Left kidney (tissue), 8 donors: Measurements from ENCODE around the gene TMEM174. TPM values are rescaled to one million over a fixed set of nuclear protein-coding genes. Genes with fewer than 3 reads are reported as not detected.
A peak's percentile ranks its signal among the peaks of the same experiment; 100 is the strongest.

Source experiments
- DNase-seq: peaks from one replicate; pipeline ENCODE4 v3.0.0-alpha.2; 2013
- long read RNA-seq, 8 donors: transcript quantifications; one replicate each; lab custom pipeline, GENCODE V29; 2026
- polyA plus RNA-seq: library from polyadenylated mRNA; unstranded; fragments of 120-200 nt; gene quantifications from one replicate; pipeline ENCODE4 v1.2.1, GENCODE V29; 2013; ENCODE audit not compliant: insufficient read length

TMEM174 gene, protein sequence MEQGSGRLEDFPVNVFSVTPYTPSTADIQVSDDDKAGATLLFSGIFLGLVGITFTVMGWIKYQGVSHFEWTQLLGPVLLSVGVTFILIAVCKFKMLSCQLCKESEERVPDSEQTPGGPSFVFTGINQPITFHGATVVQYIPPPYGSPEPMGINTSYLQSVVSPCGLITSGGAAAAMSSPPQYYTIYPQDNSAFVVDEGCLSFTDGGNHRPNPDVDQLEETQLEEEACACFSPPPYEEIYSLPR
- polyA plus RNA-seq, result 20.1 TPM
- long read RNA-seq, donor 1, transcript TMEM174-201 (2 exons, 1,759 nt), result major isoform, 11 of 18 reads
- long read RNA-seq, donor 1, partial matches to known transcripts, result 7 of 18 reads
- long read RNA-seq, donor 1, other reads (novel, unspliced or antisense), result 0 of 18 reads
- long read RNA-seq, donor 2, transcript TMEM174-201 (2 exons, 1,759 nt), result major isoform, 15 of 15 reads
- long read RNA-seq, donor 2, partial matches to known transcripts, result 0 of 15 reads
- long read RNA-seq, donor 2, other reads (novel, unspliced or antisense), result 0 of 15 reads
- long read RNA-seq, donor 3, transcript TMEM174-201 (2 exons, 1,759 nt), result major isoform, 13 of 25 reads
- long read RNA-seq, donor 3, partial matches to known transcripts, result 12 of 25 reads
- long read RNA-seq, donor 3, other reads (novel, unspliced or antisense), result 0 of 25 reads
- long read RNA-seq, donor 4, partial matches to known transcripts, result 0 of 2 reads
- long read RNA-seq, donor 4, other reads (novel, unspliced or antisense), result 0 of 2 reads
- long read RNA-seq, donor 5, transcript TMEM174-201 (2 exons, 1,759 nt), result major isoform, 11 of 33 reads
- long read RNA-seq, donor 5, partial matches to known transcripts, result 22 of 33 reads
- long read RNA-seq, donor 5, other reads (novel, unspliced or antisense), result 0 of 33 reads
- long read RNA-seq, donor 6, transcript TMEM174-201 (2 exons, 1,759 nt), result major isoform, 12 of 31 reads
- long read RNA-seq, donor 6, partial matches to known transcripts, result 19 of 31 reads
- long read RNA-seq, donor 6, other reads (novel, unspliced or antisense), result 0 of 31 reads
- long read RNA-seq, donor 7, transcript TMEM174-201 (2 exons, 1,759 nt), result major isoform, 17 of 27 reads
- long read RNA-seq, donor 7, partial matches to known transcripts, result 10 of 27 reads
- long read RNA-seq, donor 7, other reads (novel, unspliced or antisense), result 0 of 27 reads
- long read RNA-seq, donor 8, transcript TMEM174-201 (2 exons, 1,759 nt), result major isoform, 8 of 8 reads
- long read RNA-seq, donor 8, partial matches to known transcripts, result 0 of 8 reads
- long read RNA-seq, donor 8, other reads (novel, unspliced or antisense), result 0 of 8 reads

DNA sequence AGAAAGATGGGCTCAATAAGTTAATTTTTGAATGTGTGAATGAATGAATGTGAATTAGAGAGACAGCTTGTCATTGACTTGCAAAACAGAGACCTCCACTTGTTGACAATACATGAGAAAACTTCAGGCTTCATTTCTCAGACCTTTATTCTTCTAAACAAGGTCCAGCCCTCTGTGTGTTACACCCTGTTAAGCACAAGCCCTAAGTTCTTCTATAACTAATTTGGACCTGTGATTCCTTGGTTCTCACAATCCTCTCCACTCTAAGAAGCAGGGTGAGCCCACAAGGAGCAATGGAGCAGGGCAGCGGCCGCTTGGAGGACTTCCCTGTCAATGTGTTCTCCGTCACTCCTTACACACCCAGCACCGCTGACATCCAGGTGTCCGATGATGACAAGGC is at the start of gene TMEM174:
Gene TMEM174 (plus strand): TSS at position 243 of the 400 bp plus-strand sequence. CDS start 51 bp downstream, at position 294.
- DNase-seq, result no peak

DNA sequence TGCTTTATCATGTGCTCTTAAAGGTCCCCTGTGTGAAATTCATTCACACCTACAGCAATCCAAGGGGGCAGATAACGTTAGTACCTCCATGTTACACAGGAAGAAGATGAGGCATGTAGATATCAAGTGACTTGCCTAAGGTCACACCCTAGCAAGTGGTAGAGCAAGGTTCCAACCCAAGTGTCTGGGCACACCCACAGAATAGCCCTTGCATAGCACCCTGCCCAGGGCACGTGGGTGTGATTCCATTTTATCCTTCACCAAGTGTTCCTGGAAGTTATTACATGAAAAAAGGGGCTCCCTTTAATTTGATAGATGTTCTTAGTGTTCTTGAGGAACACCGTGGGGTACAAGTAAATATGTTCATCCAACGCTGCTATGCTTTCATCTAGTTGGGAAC is 47.7 kb upstream of the TMEM174 start:
- no peak for DNase-seq

DNA sequence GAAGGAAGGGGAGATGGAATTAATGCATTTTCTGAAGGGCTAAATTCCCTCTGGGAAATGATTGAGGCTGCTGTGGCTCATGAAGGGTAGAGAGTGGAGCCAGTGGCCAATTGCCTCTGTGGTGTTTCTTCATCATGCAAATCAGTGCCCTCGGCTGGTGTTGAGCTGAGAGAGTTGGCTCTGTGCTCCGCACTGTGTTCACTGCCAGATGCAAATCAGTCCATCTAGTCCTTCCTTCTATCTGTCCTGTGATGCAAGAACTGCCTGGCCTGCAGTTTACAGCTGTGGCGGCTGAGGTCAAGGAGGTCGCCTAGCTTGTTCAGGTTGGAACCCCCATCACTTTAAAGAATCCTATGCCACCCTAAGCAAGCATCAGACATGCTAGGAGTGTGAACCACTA is 46.6 kb upstream of the TMEM174 start:
- DNase-seq, result no peak

DNA sequence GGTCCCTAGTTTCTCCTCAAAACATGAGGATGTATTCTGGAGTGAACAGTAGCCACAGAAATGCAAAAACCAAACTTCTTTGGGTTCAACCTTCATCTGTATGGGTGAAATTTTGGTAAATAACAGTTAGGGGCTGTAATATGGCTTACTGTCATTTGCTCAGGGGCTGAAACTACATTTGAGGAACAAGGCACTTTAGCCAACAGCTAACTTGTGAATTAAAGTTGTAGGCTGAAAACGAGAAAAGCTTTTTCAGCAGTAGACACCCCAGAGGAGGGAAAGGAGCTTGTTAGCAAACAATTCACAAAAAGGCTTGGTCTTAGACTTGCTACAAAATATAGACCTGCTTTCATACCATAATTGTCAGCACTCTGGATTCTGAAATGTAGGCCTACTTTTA is 46.0 kb upstream of the TMEM174 start:
- no peak for DNase-seq

DNA sequence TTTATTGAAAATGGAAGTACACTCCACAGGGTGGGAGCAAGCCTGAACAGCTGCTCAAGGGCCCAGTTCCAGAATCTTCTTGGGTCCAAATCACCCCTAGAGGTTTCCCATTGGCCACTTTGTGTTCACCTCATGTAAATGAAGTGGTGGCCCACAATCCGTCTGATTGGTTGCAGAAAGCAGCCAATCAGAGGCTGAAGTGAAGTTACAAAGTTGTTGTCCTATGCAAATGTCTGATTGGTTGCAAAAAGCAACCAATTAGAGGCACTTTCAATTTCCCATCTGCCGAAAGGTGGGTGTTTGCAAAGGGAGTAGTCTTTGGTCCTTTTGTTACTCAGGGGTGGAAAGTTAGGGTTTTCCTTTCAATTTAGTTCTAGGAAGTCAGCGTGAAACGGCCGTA is 43.9 kb upstream of the TMEM174 start:
- DNase-seq, result no peak

DNA sequence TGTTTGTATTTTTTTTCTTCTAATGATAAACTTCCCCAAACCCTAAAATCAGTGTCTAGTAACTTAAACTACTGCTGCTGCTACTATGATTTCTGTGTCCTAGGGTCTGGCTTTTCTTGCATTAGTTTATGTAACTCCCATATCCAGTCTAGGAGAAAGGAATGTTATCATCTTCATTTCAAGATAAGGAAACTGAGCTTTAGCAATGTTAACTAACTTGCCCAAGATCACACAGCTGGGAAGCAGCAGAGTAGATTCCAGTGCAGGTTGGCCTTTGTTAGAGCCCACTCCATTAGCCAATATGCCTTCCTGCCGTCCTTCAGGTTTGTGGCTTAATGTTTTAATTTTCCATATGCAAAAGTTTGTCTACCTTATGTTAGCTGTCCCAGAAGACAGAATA is 42.2 kb upstream of the TMEM174 start:
- DNase-seq, result no peak

DNA sequence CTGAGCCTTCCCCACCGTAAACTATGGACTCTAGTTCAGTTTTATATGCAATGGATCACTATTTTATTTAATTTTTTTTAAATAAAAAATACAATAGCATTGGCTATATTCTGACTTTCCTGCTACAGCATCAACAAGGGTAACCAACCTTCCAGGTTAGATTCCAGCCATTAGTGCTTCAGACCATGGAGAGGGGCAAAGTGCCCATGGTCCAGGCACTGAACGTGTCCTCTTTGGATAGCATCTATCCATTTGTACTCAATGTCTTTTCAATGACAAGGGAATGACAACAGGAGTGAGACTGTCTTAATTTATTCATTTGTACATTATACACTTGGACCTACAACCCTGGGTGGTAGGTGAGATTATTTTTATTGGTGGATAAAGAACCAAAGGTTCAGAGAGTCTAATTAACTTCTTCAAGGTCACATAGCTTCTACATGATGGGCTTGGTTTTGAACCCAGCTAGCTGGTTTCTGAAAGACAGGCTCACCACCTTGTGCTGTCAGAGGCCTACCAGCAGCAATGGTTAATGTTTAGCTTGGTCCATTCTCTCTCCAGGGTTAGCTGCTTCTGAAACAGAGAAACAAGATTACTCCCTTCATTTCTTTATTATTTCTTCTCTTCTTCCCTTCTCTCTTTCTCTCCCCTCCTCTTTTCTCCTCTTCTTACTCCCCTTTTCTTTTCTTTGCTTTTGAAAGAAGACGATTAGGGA is 41.1 kb upstream of the TMEM174 start:
- no peak for DNase-seq

DNA sequence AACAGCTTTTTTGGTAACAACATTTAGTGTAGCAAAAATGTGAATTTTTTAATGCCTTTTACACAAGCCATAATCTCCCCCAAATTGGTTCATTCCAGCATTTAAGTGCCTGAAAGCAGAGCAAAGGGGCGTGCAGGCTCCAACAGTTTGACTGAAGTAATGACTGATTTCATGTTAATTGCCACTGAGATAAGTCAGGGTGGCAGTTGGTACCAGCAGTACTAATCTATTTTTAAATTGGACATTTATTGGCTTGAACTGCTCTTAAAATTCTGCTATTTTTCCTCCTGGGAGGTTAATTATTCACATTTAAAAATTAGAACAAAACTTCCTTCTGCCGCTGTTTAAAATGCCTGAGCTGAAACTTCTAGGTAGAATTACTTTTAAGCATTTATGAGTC is 40.2 kb upstream of the TMEM174 start:
- DNase-seq, result no peak

DNA sequence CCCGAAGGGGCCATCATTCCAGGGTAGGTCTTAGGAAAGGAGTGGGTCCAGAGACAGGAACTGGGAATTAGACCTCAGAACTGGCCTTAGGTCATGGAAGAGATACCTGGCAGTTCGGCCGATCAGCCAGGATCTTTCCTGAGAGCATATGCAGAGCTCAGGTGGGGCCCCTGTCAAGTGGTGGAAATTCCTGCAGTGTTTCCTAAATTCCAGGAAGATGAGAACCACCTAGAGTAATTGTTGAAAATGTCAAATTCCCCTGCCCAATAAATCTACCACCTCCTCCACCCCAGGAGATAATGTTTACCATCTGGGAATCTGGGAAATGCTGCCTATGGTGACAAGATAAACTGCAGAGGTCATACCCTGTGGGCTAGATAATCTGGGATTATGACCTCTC is 38.0 kb upstream of the TMEM174 start:
- DNase-seq, result no peak

DNA sequence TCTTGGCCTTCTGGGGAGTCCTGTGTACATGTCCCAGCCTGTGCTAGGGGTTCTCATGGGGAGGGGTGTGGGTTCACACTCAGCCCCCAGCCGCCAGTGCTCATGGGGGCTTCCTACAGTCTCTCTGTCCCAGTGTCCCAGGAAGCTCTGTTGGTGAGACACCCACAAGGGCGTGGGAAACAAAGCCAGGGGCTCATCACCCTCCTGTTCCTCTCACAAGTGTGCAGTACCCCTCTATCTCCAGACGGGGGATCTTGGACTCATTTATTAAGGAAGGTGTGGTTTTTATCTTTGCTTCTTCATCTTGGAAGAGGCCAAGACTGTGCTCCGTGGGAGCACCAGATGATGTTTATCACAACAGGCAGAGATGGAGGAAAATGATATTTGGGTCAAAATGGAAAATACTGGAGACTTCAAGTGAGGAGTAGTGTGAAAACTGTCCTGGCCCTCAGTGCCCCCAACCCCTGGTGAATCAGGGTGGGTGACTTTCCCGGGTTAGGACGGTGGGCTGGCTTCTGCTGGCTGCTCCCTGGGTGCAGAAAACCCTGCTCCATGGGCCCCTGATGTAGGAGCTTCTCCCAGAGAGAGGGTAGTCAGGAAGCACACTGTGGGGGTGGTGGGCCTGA is 37.5 kb upstream of the TMEM174 start:
- DNase-seq, result no peak

DNA sequence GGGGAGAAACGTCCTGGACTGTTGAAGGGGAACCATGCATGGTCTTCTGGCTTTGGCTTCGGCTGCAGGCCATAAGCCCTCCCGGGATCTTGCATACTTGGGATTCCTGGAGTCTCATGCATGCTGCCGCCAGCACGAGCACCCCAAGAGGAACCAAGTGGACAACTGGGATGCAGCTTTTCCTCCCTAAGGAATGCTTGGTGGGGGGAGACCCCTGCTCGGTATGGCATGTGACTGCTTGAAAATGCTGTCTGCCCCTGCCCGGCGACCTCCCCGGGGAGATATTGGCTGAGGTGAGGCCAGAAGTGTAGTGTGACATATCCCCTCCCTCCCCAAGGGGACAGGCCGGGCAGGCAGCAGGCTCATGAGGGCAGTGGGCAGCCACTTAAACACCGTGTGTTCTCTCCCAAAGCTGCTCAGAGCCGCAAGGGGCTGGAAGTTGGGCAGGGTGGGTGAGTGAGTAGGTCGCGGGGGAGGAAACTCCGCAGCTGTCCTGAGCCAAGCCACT is 36.9 kb upstream of the TMEM174 start:
- peak; percentile 57 for DNase-seq

DNA sequence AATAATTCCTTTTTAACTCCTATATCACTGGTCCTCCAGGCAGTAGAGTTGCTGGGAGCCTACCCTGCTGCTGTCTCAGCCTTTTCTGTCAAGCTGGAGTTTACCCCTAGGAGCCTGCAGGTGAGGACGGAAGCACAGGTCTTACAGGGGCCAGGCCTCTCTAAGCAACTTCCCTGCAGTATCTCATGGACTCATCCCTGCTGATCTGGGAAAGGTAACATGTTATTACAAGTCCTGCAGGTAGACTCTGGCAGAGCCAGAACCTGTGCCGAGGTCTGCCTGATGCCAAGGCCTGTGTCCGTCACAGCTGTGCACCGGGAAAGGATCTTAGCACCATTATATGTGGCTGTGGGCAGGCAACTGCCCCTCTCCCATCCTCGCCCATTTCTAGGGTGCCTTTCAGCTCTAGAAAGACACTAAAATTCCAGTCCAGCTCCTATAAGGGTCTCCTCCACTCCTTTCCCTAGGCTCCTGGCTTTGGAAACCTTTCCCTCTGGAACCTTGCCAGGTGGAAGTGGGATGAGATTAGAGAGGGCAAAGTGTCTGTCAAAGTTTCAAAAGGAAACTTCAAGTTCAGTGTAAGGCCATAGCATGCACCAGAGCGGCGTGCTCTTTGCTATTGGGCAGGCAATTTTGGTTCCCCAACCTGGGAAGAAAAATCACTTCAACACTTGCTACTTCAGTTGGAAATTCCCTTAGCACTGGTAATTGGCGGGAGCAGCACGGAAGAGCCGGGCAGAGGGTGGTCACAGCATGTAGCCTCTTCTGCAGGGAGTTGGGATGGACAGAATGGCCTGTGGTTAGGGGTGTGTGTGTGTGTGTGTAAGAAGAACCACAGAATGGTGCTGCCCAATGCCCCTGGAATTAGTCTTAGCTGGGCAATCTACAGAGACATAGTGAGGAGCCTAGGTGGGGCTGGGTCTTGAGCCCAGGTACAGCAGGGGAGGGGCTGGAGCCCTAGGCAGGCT is 35.1 kb upstream of the TMEM174 start:
- no peak for DNase-seq

DNA sequence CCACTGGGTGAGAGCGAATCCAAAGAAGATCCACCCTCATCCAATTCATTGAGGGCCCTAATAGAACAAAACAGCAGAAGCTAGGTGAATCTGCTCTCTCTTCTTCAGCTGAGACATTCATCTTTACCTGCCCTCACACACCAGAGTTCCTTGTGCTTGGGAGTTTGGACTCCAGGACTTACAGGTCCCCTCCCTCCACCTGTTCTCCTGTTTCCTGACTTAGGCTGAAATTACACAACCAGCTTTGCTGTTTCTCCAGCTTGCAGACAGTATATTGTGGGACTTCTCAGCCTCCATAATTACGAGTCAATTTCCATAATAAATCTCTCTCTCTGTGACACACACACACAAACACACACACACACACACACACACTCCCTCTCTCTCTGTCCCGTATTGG is 33.5 kb upstream of the TMEM174 start:
- DNase-seq, result no peak

DNA sequence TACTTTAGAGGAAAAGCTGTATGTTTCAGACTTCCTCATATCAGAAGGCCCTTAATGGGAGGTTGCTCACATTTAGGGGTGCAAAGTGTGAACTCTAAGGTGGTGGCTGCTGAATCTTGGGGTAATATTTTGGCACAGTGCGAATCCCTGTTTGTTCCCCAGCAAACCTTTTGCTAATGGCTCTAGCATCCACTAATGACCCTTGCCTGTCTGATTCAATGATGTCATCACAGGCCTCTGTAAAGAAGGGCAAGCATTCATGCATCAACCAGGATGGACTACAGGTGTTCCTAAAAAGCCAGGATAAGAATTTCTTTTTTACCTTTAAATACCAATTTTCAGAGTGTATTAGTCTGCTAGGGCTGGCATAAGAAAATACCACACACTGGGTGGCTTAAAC is 32.2 kb upstream of the TMEM174 start:
- no peak for DNase-seq

DNA sequence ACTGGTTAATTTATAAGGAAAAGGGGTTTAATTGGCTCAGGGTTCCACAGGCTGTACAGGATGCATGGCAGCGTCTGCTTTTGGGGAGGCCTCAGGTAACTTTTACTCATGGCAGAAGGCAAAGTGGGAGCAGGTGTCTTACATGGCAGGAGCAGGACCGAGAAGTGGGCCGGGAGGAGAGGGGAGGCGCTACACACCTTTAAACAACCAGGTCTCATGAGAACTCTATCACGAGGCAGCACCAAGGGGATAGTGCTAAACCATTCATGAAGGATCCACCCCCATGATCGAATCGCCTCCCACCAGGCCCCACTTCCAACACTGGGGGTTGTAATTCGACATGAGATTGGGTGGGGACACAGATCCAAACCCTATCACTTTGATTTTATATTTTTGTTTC is 31.0 kb upstream of the TMEM174 start:
- DNase-seq, result no peak

DNA sequence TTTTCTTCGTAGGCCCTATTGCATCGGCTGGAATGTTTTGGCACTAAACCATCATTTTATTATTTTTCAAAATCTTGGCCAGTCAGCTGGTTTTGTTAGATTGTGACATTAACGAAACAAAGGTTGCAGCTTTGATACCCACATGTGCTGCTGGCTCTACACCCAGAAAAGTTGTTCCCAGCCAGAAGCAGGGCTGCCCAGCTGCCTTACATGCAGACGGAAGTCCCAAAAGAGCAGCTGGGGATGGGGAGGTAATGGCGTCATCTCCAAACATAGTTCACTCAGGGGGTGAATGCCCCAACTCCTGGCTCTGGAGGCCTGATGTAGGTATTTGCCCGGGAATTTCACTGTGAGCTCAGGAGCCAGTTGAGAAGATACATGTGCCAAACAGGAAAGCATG is 29.3 kb upstream of the TMEM174 start:
- no peak for DNase-seq

DNA sequence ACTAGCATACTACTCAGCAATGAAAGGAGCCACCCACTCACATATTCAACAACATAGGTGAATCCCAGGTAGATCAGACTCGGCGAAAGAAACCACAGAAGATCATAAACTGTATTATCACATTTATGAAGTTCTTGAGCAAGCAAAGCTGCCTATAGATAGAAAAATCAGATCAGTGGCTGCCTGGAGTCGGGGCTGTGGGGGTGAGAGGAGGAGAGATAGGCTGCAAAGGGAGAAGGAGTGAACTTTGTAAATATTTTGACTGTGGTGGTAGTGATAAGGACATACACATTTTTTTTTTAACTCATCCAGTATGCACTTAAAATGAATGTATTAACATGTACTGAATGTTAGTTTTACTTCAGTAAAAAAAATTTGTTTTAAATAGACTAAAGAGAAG is 23.5 kb upstream of the TMEM174 start:
- DNase-seq, result no peak

DNA sequence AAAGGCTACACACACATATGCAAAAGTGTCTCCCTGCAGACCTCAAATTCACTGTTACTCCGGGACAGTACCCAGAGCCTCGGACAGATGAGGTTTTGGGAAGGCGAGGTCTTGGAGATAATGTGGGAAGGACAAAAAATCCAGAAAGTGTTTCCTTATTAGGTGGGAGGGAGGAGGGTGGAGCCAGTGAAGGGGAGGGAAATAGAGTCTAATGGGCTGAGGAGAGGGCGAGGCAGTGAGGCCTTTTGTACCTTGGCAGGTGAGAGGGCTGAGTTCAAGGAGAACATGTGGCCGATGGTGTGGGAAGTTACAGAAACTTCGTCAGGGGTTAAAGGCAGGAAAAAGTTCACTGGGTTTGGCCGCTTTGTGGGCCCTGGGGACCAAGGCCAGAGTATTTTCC is 22.1 kb upstream of the TMEM174 start:
- no peak for DNase-seq

DNA sequence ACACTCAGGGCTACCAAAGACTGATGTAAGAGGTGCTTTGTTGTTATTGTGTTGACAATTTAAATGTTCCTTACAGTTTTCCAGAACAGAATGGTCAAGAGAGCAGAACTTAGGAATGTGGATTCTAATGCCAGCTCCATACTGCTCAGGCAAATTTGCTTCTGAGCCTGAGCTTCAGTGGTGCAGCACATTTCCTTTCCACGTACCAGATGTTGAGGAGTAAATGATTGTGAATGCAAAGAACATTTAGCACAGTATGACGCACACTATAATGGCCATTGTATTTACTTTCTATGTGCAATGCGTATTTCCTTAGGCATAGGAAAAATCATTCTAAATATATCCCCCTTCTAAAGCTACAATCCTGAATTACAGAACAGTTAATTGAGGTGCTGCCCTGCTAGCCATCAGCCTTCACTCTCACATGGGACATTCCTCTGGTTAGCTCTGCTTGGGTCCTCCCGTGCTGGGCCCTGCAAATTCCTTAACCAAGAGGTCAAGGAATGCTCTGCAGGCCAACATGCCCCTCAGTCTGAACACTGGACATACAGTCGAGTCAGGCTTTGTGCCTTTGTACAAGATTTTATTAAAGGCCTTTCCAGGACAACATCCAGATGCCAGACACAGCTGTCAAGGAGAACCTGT is 21.1 kb upstream of the TMEM174 start:
- no peak for DNase-seq
